Osteocyte (in vitro differentiated cells): Measurements from ENCODE around the gene NCAPH2. TPM values are rescaled to one million over a fixed set of nuclear protein-coding genes. Genes with fewer than 3 reads are reported as not detected.

ENCODE experiments used
- DNase-seq: peaks from one replicate; pipeline ENCODE4 v3.0.0; 2021; ENCODE audit warnings: mixed read lengths; ENCODE audit not compliant: unreplicated experiment; ENCODE audit errors: extremely low spot score
- H3K27ac Mint-ChIP-seq: one replicate; pipeline ENCODE4 v1.8.0; 2021; ENCODE audit warnings: mild to moderate bottlenecking, mixed read lengths; ENCODE audit not compliant: unreplicated experiment
- H3K27me3 Mint-ChIP-seq: one replicate; pipeline ENCODE4 v1.8.0; 2021; ENCODE audit warnings: mixed read lengths; ENCODE audit not compliant: unreplicated experiment
- H3K36me3 Mint-ChIP-seq: one replicate; pipeline ENCODE4 v1.8.0; 2021; ENCODE audit warnings: mixed read lengths; ENCODE audit not compliant: unreplicated experiment
- H3K4me1 Mint-ChIP-seq: one replicate; pipeline ENCODE4 v1.8.0; 2021; ENCODE audit warnings: mixed read lengths; ENCODE audit not compliant: unreplicated experiment
- H3K4me3 Mint-ChIP-seq: one replicate; pipeline ENCODE4 v1.8.0; 2021; ENCODE audit warnings: mild to moderate bottlenecking, moderate library complexity, mixed read lengths; ENCODE audit not compliant: unreplicated experiment
- H3K9me3 Mint-ChIP-seq: one replicate; pipeline ENCODE4 v1.8.0; 2021; ENCODE audit warnings: mixed read lengths; ENCODE audit not compliant: unreplicated experiment
- total RNA-seq: library from RNA; stranded (reverse); gene quantifications from 2 replicates; pipeline ENCODE4 v1.2.1, GENCODE V29; 2021
- TF ChIP-seq, protein P1 (sequence below): fragments of 200-600 bp; sonication (generic); IDR thresholded peaks from 2 replicates; pipeline ENCODE4 v1.5.0; 2021; ENCODE audit warnings: antibody characterized with exemption, mild to moderate bottlenecking, moderate library complexity

Gene NCAPH2
- total RNA-seq, 1 donor from 2014 or later: 47.0 TPM

DNA sequence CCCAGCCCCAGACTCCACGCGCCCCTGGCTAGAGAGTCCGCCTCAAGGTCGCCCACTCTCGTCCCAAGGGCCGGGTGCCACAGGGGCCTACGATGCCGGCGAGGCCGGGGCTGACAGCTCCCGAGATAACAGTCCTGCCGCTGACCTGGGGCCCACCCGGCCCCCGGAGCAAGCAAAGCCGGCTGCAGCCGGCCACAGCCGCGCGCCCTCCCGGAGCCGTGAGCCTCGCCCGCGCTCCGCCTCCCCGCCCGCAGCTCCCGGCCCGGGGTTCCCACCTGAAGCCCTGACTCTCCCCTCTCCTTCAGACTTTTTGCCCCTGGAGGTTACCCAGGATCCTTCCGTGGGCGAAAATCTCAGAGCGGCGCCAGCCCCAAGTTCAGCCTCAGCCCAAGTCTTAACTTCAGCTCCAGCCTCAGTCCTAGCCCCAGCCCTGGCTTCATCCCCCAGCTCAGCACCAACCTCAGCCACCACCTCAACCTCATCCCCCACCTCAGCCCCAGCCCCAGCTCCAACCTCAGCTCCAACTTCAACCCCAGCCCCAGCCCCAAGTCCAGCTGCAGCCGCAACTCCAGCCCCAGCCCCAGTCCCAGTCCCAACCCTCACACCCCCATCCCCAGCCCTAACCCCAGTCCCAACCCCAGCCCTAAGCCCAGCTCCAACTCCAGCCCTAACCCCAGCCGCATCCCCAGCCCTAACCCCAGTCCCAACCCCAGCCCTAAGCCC is 39.4 kb downstream of the NCAPH2 start:
- H3K9me3 Mint-ChIP-seq: no peaks in the 10 kb centered on the region
- H3K36me3 Mint-ChIP-seq: no peaks in the 10 kb centered on the region
- DNase-seq: no peak
- TF ChIP-seq, protein P1, sequence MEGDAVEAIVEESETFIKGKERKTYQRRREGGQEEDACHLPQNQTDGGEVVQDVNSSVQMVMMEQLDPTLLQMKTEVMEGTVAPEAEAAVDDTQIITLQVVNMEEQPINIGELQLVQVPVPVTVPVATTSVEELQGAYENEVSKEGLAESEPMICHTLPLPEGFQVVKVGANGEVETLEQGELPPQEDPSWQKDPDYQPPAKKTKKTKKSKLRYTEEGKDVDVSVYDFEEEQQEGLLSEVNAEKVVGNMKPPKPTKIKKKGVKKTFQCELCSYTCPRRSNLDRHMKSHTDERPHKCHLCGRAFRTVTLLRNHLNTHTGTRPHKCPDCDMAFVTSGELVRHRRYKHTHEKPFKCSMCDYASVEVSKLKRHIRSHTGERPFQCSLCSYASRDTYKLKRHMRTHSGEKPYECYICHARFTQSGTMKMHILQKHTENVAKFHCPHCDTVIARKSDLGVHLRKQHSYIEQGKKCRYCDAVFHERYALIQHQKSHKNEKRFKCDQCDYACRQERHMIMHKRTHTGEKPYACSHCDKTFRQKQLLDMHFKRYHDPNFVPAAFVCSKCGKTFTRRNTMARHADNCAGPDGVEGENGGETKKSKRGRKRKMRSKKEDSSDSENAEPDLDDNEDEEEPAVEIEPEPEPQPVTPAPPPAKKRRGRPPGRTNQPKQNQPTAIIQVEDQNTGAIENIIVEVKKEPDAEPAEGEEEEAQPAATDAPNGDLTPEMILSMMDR: no peak
- no peak overlapping the region for H3K4me3 Mint-ChIP-seq
- H3K27me3 Mint-ChIP-seq: no peaks in the 10 kb centered on the region
- no peak overlapping the region for H3K27ac Mint-ChIP-seq
- no peaks in the 10 kb centered on the region for H3K4me1 Mint-ChIP-seq

DNA sequence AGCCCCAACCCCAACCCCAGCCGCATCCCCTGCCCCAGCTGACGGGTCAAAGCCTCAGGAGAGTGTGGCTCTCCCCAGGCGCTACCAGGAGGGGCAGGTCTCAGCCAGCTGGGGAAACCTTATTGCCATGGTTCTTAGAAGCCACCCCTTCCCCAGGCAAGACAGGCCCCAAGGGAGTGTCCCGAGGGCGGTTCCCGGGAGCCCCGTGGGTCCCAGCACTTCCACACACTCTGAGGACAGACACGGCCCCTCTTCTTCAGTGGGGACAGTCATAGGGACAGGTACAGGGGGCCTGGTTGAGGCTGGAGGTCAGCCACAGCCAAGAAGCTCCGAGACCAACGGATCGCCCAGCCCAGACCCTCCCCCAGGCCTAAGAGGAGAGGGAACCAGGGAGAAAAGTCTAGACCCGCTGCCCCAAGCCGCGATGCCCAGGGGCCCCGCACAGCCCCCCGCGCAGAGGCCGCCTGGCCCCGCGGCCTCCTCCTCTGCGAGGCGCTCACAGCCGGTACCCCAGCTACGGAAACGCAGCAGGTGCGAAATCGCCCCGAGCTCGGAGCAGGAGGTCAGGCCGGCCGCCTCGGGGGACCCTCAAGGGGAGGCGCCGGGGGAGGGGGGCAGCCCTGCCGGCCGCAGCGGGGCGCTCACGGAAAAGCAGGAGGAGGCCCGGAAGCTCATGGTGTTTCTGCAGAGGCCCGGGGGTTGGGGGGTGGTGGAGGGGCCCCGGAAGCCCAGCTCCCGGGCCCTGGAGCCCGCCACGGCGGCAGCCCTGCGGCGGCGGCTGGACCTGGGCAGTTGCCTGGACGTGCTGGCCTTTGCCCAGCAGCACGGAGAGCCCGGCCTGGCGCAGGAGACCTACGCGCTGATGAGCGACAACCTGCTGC is 40.3 kb downstream of the NCAPH2 start:
- TF ChIP-seq, protein P1: no peak
- no peaks in the 10 kb centered on the region for H3K9me3 Mint-ChIP-seq
- H3K27ac Mint-ChIP-seq: no peak overlapping the region
- no peaks in the 10 kb centered on the region for H3K4me1 Mint-ChIP-seq
- DNase-seq: peak; percentile 83
- peaks cover under 1% of the 10 kb centered on the region for H3K27me3 Mint-ChIP-seq
- H3K4me3 Mint-ChIP-seq: no peak overlapping the region
- H3K36me3 Mint-ChIP-seq: no peaks in the 10 kb centered on the region

DNA sequence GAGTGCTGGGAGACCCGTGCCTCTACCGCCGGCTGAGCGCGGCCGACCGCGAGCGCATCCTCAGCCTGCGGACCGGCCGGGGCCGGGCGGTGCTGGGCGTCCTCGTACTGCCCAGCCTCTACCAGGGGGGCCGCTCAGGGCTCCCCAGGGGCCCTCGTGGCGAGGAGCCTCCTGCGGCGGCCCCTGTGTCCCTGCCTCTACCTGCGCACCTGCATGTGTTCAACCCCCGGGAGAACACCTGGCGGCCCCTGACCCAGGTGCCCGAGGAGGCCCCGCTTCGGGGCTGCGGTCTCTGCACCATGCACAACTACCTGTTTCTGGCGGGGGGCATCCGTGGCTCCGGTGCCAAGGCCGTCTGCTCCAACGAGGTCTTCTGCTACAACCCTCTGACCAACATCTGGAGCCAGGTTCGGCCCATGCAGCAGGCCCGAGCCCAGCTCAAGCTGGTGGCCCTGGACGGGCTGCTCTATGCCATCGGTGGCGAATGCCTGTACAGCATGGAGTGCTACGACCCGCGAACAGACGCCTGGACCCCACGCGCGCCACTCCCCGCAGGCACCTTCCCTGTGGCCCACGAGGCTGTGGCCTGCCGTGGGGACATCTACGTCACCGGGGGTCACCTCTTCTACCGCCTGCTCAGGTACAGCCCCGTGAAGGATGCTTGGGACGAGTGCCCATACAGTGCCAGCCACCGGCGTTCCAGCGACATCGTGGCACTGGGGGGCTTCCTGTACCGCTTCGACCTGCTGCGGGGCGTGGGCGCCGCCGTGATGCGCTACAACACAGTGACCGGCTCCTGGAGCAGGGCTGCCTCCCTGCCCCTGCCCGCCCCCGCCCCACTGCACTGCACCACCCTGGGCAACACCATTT is 41.1 kb downstream of the NCAPH2 start:
- Mint-ChIP-seq H3K27me3 (peaks cover 2% of the 10 kb centered on the region), H3K27ac (no peak overlapping the region)

DNA sequence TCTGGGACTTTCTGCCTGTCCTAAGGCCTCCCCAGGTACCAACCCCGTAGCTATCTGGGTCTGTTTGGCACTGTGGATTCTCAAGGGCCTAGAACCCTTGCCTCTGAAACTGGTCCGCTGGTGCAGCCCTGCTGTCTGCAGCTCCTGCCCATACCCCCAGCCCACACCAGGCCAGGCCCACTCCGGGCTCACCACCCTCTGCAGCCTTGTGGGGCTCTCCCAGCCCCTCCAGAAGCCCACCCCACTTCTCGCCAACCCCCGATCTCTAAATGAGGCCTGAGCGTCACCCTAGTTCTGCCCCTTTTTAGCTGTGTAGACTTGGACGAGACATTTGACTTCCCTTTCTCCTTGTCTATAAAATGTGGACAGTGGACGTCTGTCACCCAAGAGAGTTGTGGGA is 42.4 kb downstream of the NCAPH2 start:
- TF ChIP-seq, protein P1: no peak
- DNase-seq: no peak
- Mint-ChIP-seq H3K27ac (no peak overlapping the region), H3K4me1 (no peaks in the 10 kb centered on the region), H3K27me3 (peaks cover 2% of the 10 kb centered on the region), H3K9me3 (no peaks in the 10 kb centered on the region), H3K36me3 (no peaks in the 10 kb centered on the region), H3K4me3 (no peak overlapping the region)

More for the DNA sequence above, 41.1 kb downstream of the NCAPH2 start:
- TF ChIP-seq, protein P1: no peak
- Mint-ChIP-seq H3K4me3 (no peak overlapping the region), H3K9me3 (no peaks in the 10 kb centered on the region), H3K36me3 (no peaks in the 10 kb centered on the region), H3K4me1 (no peaks in the 10 kb centered on the region)
- DNase-seq: no peak
